ACHN (cell line): ENCODE measurements around the gene SSBP2.
A peak's percentile ranks its signal among the peaks of the same experiment; 100 is the strongest.
"Not testable (repeated sequence)": the region's sequence is repeated elsewhere in the genome, so short reads cannot be mapped to it uniquely, and the experiment has no call there.

ENCODE experiments used
- DNase-seq: peaks from one replicate; pipeline ENCODE4 v3.0.0-alpha.2; 2015
- in situ Hi-C: cut with HindIII; loops from 2 replicates; pipeline ENCODE4 v1.10.0; 2017; ENCODE audit warnings: low sequenced_read_pairs, low pct_ligation_motif_present, low pct_unique_long_range_greater_than_20kb

Gene SSBP2

DNA sequence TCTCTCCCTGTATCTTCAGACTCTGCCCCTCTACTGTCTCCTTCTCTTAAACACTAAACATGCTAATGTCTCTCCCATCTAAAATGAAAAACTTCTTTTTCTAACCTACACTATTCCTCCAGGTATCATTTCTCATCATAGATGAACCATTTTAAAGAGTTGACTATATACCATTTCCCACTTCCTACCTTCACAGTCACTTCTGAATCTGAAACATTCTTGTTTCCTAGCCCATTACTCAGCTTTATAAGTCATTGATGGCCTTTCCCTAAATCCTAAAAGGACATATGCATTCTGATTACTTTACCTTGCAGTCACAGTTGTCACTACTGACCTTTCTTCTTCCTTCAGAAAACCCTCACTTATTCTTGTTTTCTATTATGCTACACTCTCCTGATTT, 118.2 kb downstream of the SSBP2 start:
- DNase-seq = no peak
- in situ Hi-C loops = no loop called here

GRCh38 chr5:81631621-81632020, 119.3 kb downstream of the SSBP2 start:
- in situ Hi-C loops = no loop called here
- DNase-seq = no peak

DNA sequence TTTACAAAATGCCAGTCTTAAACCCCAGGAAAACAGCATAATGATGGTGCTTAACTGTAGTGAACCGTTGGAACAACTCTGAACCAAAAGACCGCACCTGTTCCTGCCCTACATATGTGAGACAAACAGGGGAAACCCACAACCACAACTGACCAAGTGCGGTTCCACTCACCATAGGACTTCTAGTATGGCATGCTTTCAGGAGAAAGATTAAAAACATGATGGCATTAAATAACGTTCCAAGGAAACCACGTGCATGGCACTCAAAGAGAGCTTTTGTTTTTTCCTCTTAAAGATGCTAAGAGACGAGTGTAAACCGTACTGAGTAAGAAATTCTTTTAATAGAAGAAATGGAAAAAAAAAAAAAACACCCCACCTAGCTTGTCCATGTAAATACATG, 119.8 kb downstream of the SSBP2 start:
- DNase-seq = no peak
- in situ Hi-C loops = no loop called here

DNA sequence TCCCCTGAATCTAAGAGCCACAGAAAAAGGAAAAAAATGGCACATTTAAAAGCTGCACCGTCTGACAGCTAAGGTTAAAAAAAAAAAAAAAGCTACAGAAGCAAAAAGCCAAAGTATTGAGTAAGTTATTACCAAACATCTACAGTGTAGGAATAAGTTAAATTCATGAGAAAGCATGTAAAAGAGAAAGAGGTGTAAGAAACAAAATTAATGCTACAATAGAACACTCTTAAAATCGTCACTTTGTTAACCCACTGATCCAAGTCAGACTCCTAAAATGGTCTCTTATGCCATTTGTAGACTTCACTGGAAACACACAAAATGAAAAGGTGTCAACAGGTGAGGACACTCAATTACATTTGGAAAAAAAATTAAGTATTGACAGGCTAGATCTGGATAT, 120.2 kb downstream of the SSBP2 start:
- in situ Hi-C loops = no loop called here
- no peak for DNase-seq

- DNase-seq = no peak
- in situ Hi-C loops = no loop called here
Measured at GRCh38 chr5:81629986-81630385, 120.9 kb downstream of the SSBP2 start.

- in situ Hi-C loops = not testable (repeated sequence)
Measured at GRCh38 chr5:81628061-81628460, 122.8 kb downstream of the SSBP2 start.

DNA sequence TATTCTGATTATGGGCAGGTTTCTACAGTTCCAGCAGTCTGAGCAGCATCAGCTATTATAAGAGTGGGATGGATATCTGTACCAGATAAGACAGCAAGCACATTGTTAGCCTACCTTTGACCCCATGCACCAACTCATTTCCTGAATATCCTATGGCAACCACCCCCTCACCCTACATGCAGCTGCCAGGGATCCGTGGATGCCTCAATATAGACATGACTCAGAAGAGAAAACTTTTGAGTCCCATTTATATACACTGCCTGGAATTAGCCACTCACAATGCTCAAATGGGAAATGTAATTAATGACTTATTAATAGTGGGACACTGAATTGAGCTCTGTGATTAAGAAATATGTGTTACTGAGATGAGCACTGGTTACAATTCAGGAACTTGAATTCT, 124.4 kb downstream of the SSBP2 start:
- DNase-seq = peak; percentile 68
- in situ Hi-C loops = no loop called here

More at GRCh38 chr5:81628061-81628460, 122.8 kb downstream of the SSBP2 start:
- DNase-seq = not testable (repeated sequence)

GRCh38 chr5:81609810-81610375, 141.0 kb downstream of the SSBP2 start:
- in situ Hi-C loops = no loop called here
- no peak for DNase-seq

GRCh38 chr5:81608976-81609375, 141.9 kb downstream of the SSBP2 start:
- DNase-seq = no peak
- in situ Hi-C loops = no loop called here

DNA sequence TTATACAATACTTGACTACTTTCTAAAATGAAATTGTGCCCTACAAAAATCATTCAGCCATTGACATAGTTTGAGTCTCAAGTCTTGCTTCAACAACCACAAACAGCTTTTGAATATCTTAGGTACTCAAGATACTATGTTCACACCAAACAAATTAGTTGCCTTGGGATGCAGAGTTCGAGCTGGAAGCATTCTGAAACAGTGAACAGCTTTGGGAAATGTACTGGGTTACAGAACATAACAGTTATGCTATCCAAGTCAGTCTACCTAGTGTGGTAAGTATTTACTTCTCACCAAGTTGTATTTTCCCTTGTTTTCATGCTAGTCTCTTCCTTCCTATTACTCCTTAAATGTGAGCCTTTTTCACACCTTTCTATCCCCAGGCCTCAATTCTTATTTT, 143.2 kb downstream of the SSBP2 start:
- in situ Hi-C loops = no loop called here
- DNase-seq = no peak

GRCh38 chr5:81606150-81606549, 144.7 kb downstream of the SSBP2 start:
- in situ Hi-C loops = no loop called here
- no peak for DNase-seq

DNA sequence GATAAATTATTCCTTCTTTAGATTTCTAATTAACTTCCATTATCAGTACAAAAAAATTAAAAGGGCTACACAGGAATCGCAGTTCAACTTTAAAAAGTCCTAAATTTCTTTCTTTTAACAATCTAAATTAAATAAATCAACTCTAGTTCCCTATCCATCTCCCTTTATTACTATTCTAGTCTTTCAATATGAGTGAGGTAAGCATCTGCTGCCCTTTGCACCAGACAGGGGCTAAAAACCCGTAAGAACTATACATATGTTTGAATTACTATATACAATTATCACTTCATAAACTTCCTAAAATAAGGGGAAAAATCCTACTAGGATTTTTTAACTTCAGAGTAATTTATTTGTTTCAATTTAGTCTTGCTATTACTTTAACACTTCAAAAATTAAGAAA, 145.6 kb downstream of the SSBP2 start:
- in situ Hi-C loops = no loop called here
- DNase-seq = no peak

- in situ Hi-C loops = no loop called here
- DNase-seq = no peak
Measured at GRCh38 chr5:81604193-81604592, 146.7 kb downstream of the SSBP2 start.

- in situ Hi-C loops = no loop called here
- peak; percentile 5 for DNase-seq
Measured at GRCh38 chr5:81601919-81602318, 149.0 kb downstream of the SSBP2 start.

- DNase-seq, in situ Hi-C loops: not testable (repeated sequence)
Measured at GRCh38 chr5:81592085-81592484, 158.8 kb downstream of the SSBP2 start.

- in situ Hi-C loops = no loop called here
- no peak for DNase-seq
Measured at GRCh38 chr5:81590498-81591384, 160.2 kb downstream of the SSBP2 start.

GRCh38 chr5:81579262-81579924, 171.5 kb downstream of the SSBP2 start:
- in situ Hi-C loops = no loop called here
- DNase-seq = no peak

DNA sequence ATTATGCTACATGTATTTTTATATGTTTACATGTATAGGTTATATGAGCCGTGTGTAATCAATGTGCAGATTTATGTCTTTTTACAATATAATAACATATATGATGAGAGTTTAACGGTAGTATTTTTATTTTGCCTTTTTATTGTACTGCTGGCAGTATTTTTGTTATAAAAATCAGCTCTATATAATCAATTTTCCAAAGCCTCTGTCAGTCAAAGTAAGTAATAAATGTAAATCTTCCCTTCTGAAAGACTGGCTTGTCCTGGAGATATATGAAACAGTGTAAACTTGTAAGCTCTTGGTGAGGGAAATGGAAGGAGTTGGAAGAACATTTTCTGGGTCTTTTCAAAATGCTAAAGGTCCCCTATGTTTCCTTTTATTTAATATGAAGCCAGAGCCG, 173.8 kb downstream of the SSBP2 start:
- in situ Hi-C loops = no loop called here

GRCh38 chr5:81575924-81576323, 175.0 kb downstream of the SSBP2 start:
- DNase-seq = no peak
- in situ Hi-C loops = no loop called here

More for the DNA sequence above, 173.8 kb downstream of the SSBP2 start:
- DNase-seq = no peak

DNA sequence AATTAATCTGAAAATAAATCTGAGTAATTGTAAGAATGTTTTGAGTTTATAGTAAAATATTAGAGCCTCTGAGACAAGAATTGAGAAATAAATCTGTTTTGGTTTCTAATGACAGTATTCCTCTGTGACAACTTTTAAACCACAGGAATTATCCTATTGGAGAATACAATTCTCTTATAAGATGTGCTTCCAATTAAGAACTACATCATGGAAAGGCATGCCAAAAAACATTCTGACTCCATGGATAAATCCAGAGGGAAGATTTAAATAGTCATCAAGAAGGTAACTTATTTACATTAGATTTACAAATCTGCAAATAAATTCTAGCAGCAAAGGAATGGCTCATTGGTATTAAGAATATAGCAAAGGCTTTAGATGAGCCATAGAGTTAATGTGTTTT, 178.7 kb downstream of the SSBP2 start:
- in situ Hi-C loops = no loop called here
- no peak for DNase-seq
